ENCODE data around the gene SPC24.
"Not testable (repeated sequence)": the region's sequence is repeated elsewhere in the genome, so short reads cannot be mapped to it uniquely, and the experiment has no call there.

- not testable (repeated sequence) for TF ChIP-seq POLR2A, POLR2AphosphoS5 (IDR thresholded peaks at IDR 0.05)
- TF ChIP-seq, protein P1, sequence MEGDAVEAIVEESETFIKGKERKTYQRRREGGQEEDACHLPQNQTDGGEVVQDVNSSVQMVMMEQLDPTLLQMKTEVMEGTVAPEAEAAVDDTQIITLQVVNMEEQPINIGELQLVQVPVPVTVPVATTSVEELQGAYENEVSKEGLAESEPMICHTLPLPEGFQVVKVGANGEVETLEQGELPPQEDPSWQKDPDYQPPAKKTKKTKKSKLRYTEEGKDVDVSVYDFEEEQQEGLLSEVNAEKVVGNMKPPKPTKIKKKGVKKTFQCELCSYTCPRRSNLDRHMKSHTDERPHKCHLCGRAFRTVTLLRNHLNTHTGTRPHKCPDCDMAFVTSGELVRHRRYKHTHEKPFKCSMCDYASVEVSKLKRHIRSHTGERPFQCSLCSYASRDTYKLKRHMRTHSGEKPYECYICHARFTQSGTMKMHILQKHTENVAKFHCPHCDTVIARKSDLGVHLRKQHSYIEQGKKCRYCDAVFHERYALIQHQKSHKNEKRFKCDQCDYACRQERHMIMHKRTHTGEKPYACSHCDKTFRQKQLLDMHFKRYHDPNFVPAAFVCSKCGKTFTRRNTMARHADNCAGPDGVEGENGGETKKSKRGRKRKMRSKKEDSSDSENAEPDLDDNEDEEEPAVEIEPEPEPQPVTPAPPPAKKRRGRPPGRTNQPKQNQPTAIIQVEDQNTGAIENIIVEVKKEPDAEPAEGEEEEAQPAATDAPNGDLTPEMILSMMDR (IDR thresholded peaks at IDR 0.05) = not testable (repeated sequence)
Measured at GRCh38 chr19:11180975-11181374, 25.4 kb upstream of the SPC24 start.

All from breast epithelium (tissue), 3 donors.